Astrocyte (in vitro differentiated cells and primary cell): Measurements from ENCODE around the gene UBL4A. TPM values are rescaled to one million over a fixed set of nuclear protein-coding genes. Genes with fewer than 3 reads are reported as not detected.

ENCODE experiments used
- DNase-seq: peaks from one replicate; pipeline ENCODE4 v3.0.0-alpha.2; 2010; ENCODE audit warnings: low read depth
- FAIRE-seq: peaks from 2 replicates; lab custom pipeline; 2011; peaks lifted over from hg19 to GRCh38; lab: Jason Lieb, UNC
- H2AFZ ChIP-seq: 2 replicates; pipeline ENCODE4 v1.6.0; 2012; ENCODE audit warnings: low read depth, low read length, inconsistent platforms
- H3K27ac ChIP-seq: 2 replicates; pipeline ENCODE4 v1.5.1; 2011; ENCODE audit warnings: low read depth, low read length, inconsistent platforms
- H3K27me3 ChIP-seq: 2 replicates; pipeline ENCODE4 v1.6.0; 2011; ENCODE audit warnings: low read length, inconsistent platforms; ENCODE audit not compliant: insufficient read depth
- H3K36me3 ChIP-seq: 2 replicates; pipeline ENCODE4 v1.5.1; 2011; ENCODE audit warnings: low read length, inconsistent platforms; ENCODE audit not compliant: insufficient read depth
- H3K4me1 ChIP-seq: 2 replicates; pipeline ENCODE4 v1.5.1; 2011; ENCODE audit warnings: low read length, inconsistent platforms; ENCODE audit not compliant: insufficient read depth
- H3K4me2 ChIP-seq: 2 replicates; pipeline ENCODE4 v1.6.0; 2012; ENCODE audit warnings: low read length, inconsistent platforms
- H3K4me3 ChIP-seq: 2 replicates; pipeline ENCODE4 v1.5.1; 2011; ENCODE audit warnings: low read depth, mild to moderate bottlenecking, low read length, inconsistent platforms; ENCODE audit not compliant: insufficient read depth
- H3K79me2 ChIP-seq: 2 replicates; pipeline ENCODE4 v1.6.0; 2012; ENCODE audit warnings: mild to moderate bottlenecking, low read length, inconsistent platforms; ENCODE audit not compliant: insufficient read depth
- H3K9ac ChIP-seq: 2 replicates; pipeline ENCODE4 v1.6.0; 2012; ENCODE audit warnings: mild to moderate bottlenecking, low read length, inconsistent platforms
- H3K9me3 ChIP-seq: 2 replicates; pipeline ENCODE4 v1.5.1; 2012; ENCODE audit warnings: low read depth, mild to moderate bottlenecking, low read length, inconsistent platforms; ENCODE audit not compliant: insufficient read depth
- H4K20me1 ChIP-seq: 2 replicates; pipeline ENCODE4 v1.6.0; 2012; ENCODE audit warnings: low read length, inconsistent platforms; ENCODE audit not compliant: insufficient read depth
- H3K27ac Mint-ChIP-seq: one replicate; pipeline ENCODE4 v1.8.0; 2021; ENCODE audit warnings: mild to moderate bottlenecking, mixed read lengths; ENCODE audit not compliant: unreplicated experiment
- H3K27me3 Mint-ChIP-seq: one replicate; pipeline ENCODE4 v1.8.0; 2021; ENCODE audit warnings: low read depth, mixed read lengths; ENCODE audit not compliant: unreplicated experiment
- H3K36me3 Mint-ChIP-seq: one replicate; pipeline ENCODE4 v1.8.0; 2021; ENCODE audit warnings: low read depth, mixed read lengths; ENCODE audit not compliant: unreplicated experiment
- H3K4me1 Mint-ChIP-seq: one replicate; pipeline ENCODE4 v1.8.0; 2021; ENCODE audit warnings: low read depth, mixed read lengths; ENCODE audit not compliant: unreplicated experiment
- H3K4me3 Mint-ChIP-seq: one replicate; pipeline ENCODE4 v1.8.0; 2021; ENCODE audit warnings: mild to moderate bottlenecking, moderate library complexity, mixed read lengths; ENCODE audit not compliant: unreplicated experiment
- H3K9me3 Mint-ChIP-seq: one replicate; pipeline ENCODE4 v1.8.0; 2021; ENCODE audit warnings: mild to moderate bottlenecking, mixed read lengths; ENCODE audit not compliant: unreplicated experiment
- CTCF ChIP-seq: IDR thresholded peaks from 2 replicates; pipeline ENCODE4 v1.5.1; 2011; ENCODE audit warnings: low read depth, mild to moderate bottlenecking, inconsistent platforms, low read length, moderate library complexity; ENCODE audit not compliant: insufficient read depth
- EZH2 ChIP-seq: IDR thresholded peaks from 2 replicates; pipeline ENCODE4 v1.6.1; 2012; ENCODE audit warnings: mild to moderate bottlenecking, low read length, inconsistent platforms; ENCODE audit not compliant: insufficient read depth
- total RNA-seq: library from RNA; stranded (reverse); gene quantifications from 2 replicates; pipeline ENCODE4 v1.2.1, GENCODE V29; 2021

Gene UBL4A
- total RNA-seq, 1 donor from 2014 or later, result 25.8 TPM

DNA sequence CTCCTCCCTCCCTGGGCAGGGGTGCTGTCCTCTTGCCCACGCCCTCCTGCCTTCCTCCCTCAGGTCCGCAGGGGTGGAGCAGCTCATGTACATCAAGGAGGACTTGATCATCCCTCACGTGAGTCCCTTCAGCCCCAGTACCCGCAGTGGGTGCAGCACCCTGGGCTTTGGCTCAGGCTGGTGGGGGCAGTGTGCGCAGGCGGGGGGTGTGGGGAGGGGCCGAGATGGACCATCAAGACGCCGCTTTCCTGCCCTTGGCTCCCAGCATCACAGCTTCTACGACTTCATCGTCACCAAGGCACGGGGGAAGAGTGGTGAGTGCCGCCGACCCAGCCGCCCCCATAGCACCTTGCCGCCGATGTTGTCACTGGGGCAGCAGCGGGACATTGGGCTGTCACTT, 36.8 kb downstream of the UBL4A start:
- H3K79me2 ChIP-seq, result peaks cover 25% of the 10 kb centered on the region
- H3K27me3 ChIP-seq, result no peaks in the 10 kb centered on the region
- no peaks in the 10 kb centered on the region for H3K27me3 Mint-ChIP-seq
- H3K9ac ChIP-seq, result no peak overlapping the region
- peaks cover 15% of the 10 kb centered on the region for H3K4me1 ChIP-seq
- no peak overlapping the region for H3K4me2 ChIP-seq
- DNase-seq, result no peak
- H3K27ac Mint-ChIP-seq, result no peak overlapping the region
- FAIRE-seq, result no peak
- no peak overlapping the region for H3K4me3 Mint-ChIP-seq
- no peak overlapping the region for H2AFZ ChIP-seq
- no peak overlapping the region for H3K4me3 ChIP-seq
- H4K20me1 ChIP-seq, result peaks cover 19% of the 10 kb centered on the region
- peaks cover 6% of the 10 kb centered on the region for H3K36me3 Mint-ChIP-seq
- TF ChIP-seq EZH2, result no peak
- TF ChIP-seq CTCF, result no peak
- H3K9me3 ChIP-seq, result no peaks in the 10 kb centered on the region
- peaks cover 1% of the 10 kb centered on the region for H3K9me3 Mint-ChIP-seq
- no peaks in the 10 kb centered on the region for H3K4me1 Mint-ChIP-seq
- H3K27ac ChIP-seq, result no peak overlapping the region
- H3K36me3 ChIP-seq, result no peaks in the 10 kb centered on the region

GRCh38 chrX:154448484-154448883, 37.9 kb downstream of the UBL4A start:
- H3K27ac ChIP-seq, result no peak overlapping the region
- Mint-ChIP-seq H3K9me3 (no peaks in the 10 kb centered on the region), H3K27ac (no peak overlapping the region), H3K4me1 (no peaks in the 10 kb centered on the region), H3K27me3 (no peaks in the 10 kb centered on the region), H3K4me3 (no peak overlapping the region), H3K36me3 (peaks cover 2% of the 10 kb centered on the region)
- FAIRE-seq (no peak), DNase-seq (no peak)
- no peaks in the 10 kb centered on the region for H3K36me3 ChIP-seq
- H3K9ac ChIP-seq, result no peak overlapping the region
- TF ChIP-seq EZH2 (no peak), CTCF (no peak)
- H3K79me2 ChIP-seq, result peaks cover 30% of the 10 kb centered on the region
- H3K9me3 ChIP-seq, result no peaks in the 10 kb centered on the region
- no peak overlapping the region for H2AFZ ChIP-seq
- H3K4me3 ChIP-seq, result no peak overlapping the region
- no peak overlapping the region for H3K4me2 ChIP-seq
- H3K27me3 ChIP-seq, result no peaks in the 10 kb centered on the region
- peaks cover 19% of the 10 kb centered on the region for H4K20me1 ChIP-seq
- H3K4me1 ChIP-seq, result peaks cover 17% of the 10 kb centered on the region

- no peak for FAIRE-seq
- H3K4me3 Mint-ChIP-seq, result peak overlapping the region; percentile 27
- H3K9me3 ChIP-seq, result no peaks in the 10 kb centered on the region
- TF ChIP-seq CTCF (no peak), EZH2 (no peak)
- no peak overlapping the region for H3K9ac ChIP-seq
- H3K27ac ChIP-seq, result no peak overlapping the region
- DNase-seq, result no peak
- no peaks in the 10 kb centered on the region for H3K4me1 Mint-ChIP-seq
- H3K9me3 Mint-ChIP-seq, result no peaks in the 10 kb centered on the region
- H3K4me1 ChIP-seq, result peaks cover 17% of the 10 kb centered on the region
- H4K20me1 ChIP-seq, result peaks cover 23% of the 10 kb centered on the region
- H3K4me2 ChIP-seq, result no peak overlapping the region
- H2AFZ ChIP-seq, result no peak overlapping the region
- no peaks in the 10 kb centered on the region for H3K27me3 Mint-ChIP-seq
- H3K79me2 ChIP-seq, result peaks cover 34% of the 10 kb centered on the region
- no peaks in the 10 kb centered on the region for H3K27me3 ChIP-seq
- H3K36me3 Mint-ChIP-seq, result peaks cover 1% of the 10 kb centered on the region
- no peak overlapping the region for H3K27ac Mint-ChIP-seq
- H3K4me3 ChIP-seq, result no peak overlapping the region
- H3K36me3 ChIP-seq, result no peaks in the 10 kb centered on the region
Observed at GRCh38 chrX:154446430-154446829, 40.0 kb downstream of the UBL4A start.
